ENCODE measurements around the gene DNAJC12. TPM values are rescaled to one million over a fixed set of nuclear protein-coding genes. Genes with fewer than 3 reads are reported as not detected.

The DNAJC12 gene
- polyA plus RNA-seq, 1 of the 3 experiments (the other 2 are of a cell fraction): 7.9 TPM

DNA sequence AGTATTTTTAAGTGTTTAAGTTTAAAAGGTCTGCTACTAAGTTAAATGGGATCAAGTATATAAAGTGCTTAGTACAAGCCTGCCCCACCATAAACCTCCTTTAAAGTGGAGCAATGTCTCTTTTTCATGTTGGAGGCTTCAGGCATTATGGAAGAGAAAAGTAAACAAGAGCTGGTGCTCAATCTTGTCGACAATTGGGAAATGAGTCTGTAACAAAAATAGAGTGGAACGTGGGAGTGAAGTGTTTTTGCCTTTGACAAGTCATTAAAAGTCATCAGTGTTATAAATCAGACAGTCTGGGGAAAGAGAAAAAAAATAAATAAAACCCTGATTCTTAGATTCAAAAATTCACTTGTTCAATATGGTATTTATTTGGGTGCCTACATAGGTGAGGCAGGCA lies 44.7 kb downstream of the DNAJC12 start:
- Histone ChIP-seq H3K27ac (ENCODE audit: low read depth in 2 of 2, low read length in 1 of 2) (no peak overlapping the region), H3K4me2 (no peak overlapping the region), H3K4me3 (ENCODE audit: low read depth in 2 of 2, low read length in 1 of 2) (no peak overlapping the region), H3K79me2 (ENCODE audit: insufficient read depth) (no peaks in the 10 kb centered on the region), H2AFZ (ENCODE audit: low read depth) (no peak overlapping the region), H3K9ac (no peak overlapping the region), H3K9me2 (no peaks in the 10 kb centered on the region), H3K9me3 (no peaks in the 10 kb centered on the region), H3K4me1 (ENCODE audit: control insufficient read depth in 1 of 2, insufficient read depth in 2 of 2, low read depth in 1 of 2, low read length in 1 of 2) (peaks cover 0 to 18% of the 10 kb centered on the region in 2 experiments; a peak in 1 of 4 replicates), H4K20me1 (ENCODE audit: insufficient read depth) (no peaks in the 10 kb centered on the region), H3K27me3 (ENCODE audit: insufficient read depth) (no peaks in the 10 kb centered on the region), H3K36me3 (replicated peaks in 1 of 2; ENCODE audit: control insufficient read depth in 1 of 2, insufficient read depth in 2 of 2, low read length in 1 of 2) (no peaks in the 10 kb centered on the region), H3F3A (replicated peaks; ENCODE audit: insufficient read depth) (peaks cover 4% of the 10 kb centered on the region)
- CTCF ChIA-PET: interaction anchor here (0.7 to 1.7 kb wide), 2 partner anchors 13 to 44 kb away, joined by 3 to 9 read pairs; partner anchors contain the start of gene DNAJC12
- no peak for DNase-seq
- WGBS (ENCODE audit: low lambda C conversion rate): 44% methylated on average over 2 of the region's 2 CpGs
- POLR2A ChIA-PET: no interaction called here
- TF ChIP-seq RFX5 (IDR thresholded peaks at IDR 0.05; ENCODE audit: low read length) (no peak), RAD21 (IDR thresholded peaks at IDR 0.05; ENCODE audit: low read length) (no peak), NRF1 (IDR thresholded peaks at IDR 0.05; ENCODE audit: low read depth, low read length) (no peak), REST (IDR thresholded peaks at IDR 0.05; ENCODE audit: low read depth, low read length) (no peak), JUND (IDR thresholded peaks at IDR 0.05) (no peak), PBX3 (IDR thresholded peaks at IDR 0.05) (no peak), YY1 (IDR thresholded peaks at IDR 0.05; ENCODE audit: low read depth) (no peak), SMC3 (IDR thresholded peaks at IDR 0.05; ENCODE audit: low read depth, low read length) (no peak), TCF12 (IDR thresholded peaks at IDR 0.05) (no peak), SIN3A (IDR thresholded peaks at IDR 0.05; ENCODE audit: borderline replicate concordance, low read depth, low read length) (no peak), CHD2 (IDR thresholded peaks at IDR 0.05; ENCODE audit: low read length, partially characterized antibody) (no peak), MEF2A (IDR thresholded peaks at IDR 0.05; ENCODE audit: borderline replicate concordance, low read depth) (no peak), GATA2 (CRISPR knock-in tag; IDR thresholded peaks at IDR 0.05) (no peak), MXI1 (IDR thresholded peaks at IDR 0.05; ENCODE audit: low read depth, low read length) (no peak), NFIC (IDR thresholded peaks at IDR 0.05; ENCODE audit: borderline replicate concordance) (no peak)
- TF ChIP-seq, protein P1, sequence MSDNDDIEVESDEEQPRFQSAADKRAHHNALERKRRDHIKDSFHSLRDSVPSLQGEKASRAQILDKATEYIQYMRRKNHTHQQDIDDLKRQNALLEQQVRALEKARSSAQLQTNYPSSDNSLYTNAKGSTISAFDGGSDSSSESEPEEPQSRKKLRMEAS (IDR thresholded peaks at IDR 0.05; ENCODE audit: low read depth): no peak
